Activated naive CD4-positive, alpha-beta T cell treated with anti-CD3 and anti-CD28 coated beads for 36 hours (primary cell): Measurements from ENCODE around the gene XDH. TPM values are rescaled to one million over a fixed set of nuclear protein-coding genes. Genes with fewer than 3 reads are reported as not detected.

Experiments
- CTCF ChIA-PET: fragments of 350-600 bp; sonication (Branson Sonifier 250); formaldehyde crosslinking; loops from one replicate; lab custom pipeline; 2021; ENCODE audit warnings: antibody characterized with exemption; lab: Charles Lee
- DNase-seq: peaks from one replicate; pipeline ENCODE4 v3.0.0-alpha.2; 2020
- H3K27ac Mint-ChIP-seq: one replicate; pipeline ENCODE4 v1.8.0; 2021; ENCODE audit warnings: mild to moderate bottlenecking, mixed read lengths
- H3K27me3 Mint-ChIP-seq: one replicate; pipeline ENCODE4 v1.8.0; 2021; ENCODE audit warnings: low read depth, mixed read lengths
- H3K36me3 Mint-ChIP-seq: one replicate; pipeline ENCODE4 v1.8.0; 2021; ENCODE audit warnings: low read depth, mixed read lengths
- H3K4me1 Mint-ChIP-seq: one replicate; pipeline ENCODE4 v1.8.0; 2021; ENCODE audit warnings: low read depth, mixed read lengths
- H3K4me3 Mint-ChIP-seq: one replicate; pipeline ENCODE4 v1.8.0; 2021; ENCODE audit warnings: mild to moderate bottlenecking, moderate library complexity, mixed read lengths
- H3K9me3 Mint-ChIP-seq: one replicate; pipeline ENCODE4 v1.8.0; 2021; ENCODE audit warnings: mixed read lengths
- intact Hi-C: fragments of 100-400 bp; cut with micrococcal nuclease; formaldehyde crosslinking; loops from one replicate; pipeline ENCODE4 v1.15.1; 2023
- total RNA-seq, 2 experiments: library from RNA; stranded (reverse); gene quantifications; one replicate each; pipeline ENCODE4 v1.2.3, GENCODE V29; 2021

XDH gene
- total RNA-seq, 2 experiments from 2014 or later, result not detected

- Mint-ChIP-seq H3K4me1 (no peaks in the 10 kb centered on the region), H3K4me3 (no peak overlapping the region), H3K36me3 (no peaks in the 10 kb centered on the region), H3K27me3 (peaks cover 26% of the 10 kb centered on the region), H3K9me3 (no peaks in the 10 kb centered on the region), H3K27ac (no peak overlapping the region)
- DNase-seq, result no peak
- CTCF ChIA-PET, result interaction anchor here (0.9 to 1.3 kb wide), 2 partner anchors 22 to 58 kb away, joined by 3 to 4 read pairs; no protein-coding TSS in a partner anchor
- intact Hi-C loops, result no loop called here
These were observed 59.7 kb downstream of the XDH start for GRCh38 chr2:31354837-31355236.

DNA sequence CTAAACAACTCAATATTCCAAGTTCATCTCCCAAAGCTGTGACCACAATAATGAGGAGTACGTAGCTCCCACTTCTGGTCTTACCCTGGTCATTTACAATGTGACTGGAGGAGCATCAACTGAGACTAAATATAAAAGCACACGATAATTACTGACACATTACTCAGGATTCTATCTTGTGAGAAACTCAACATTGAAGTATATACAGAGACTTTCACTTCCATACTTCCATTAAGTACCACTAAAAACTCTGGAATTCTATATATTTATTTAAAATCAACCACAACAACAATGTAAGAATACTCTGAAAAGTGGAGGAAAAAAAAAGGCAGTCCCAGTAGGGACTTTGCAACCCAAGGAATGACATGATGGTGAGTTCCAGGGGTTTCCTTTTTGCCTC, 61.4 kb downstream of the XDH start:
- H3K27me3 Mint-ChIP-seq, result peaks cover 26% of the 10 kb centered on the region
- intact Hi-C loops, result no loop called here
- H3K4me3 Mint-ChIP-seq, result no peak overlapping the region

DNA sequence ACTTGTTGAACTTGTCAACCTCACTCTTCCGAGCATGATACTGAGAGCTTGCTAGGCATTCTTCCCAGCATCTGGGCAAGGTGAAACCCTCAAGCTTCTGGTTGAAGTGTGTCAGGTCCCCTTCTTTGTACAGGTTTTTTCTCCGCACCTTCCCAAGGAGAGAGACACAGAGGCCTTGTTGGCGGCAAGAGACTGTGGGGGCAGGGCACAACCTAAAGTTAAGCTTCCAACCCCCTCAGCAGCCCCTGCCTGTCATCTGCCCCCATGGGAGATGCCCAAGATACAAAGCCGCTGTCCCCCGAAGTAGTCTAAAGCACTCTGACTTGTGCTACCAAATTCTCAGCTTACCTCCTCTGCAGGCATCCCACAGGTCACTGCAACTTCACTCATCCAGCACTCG, 64.9 kb downstream of the XDH start:
- intact Hi-C loops, result no loop called here
- peaks cover 12% of the 10 kb centered on the region for H3K27me3 Mint-ChIP-seq

More for the DNA sequence above, 61.4 kb downstream of the XDH start:
- no peak for DNase-seq
- H3K4me1 Mint-ChIP-seq, result no peaks in the 10 kb centered on the region
- H3K27ac Mint-ChIP-seq, result no peak overlapping the region
- no peaks in the 10 kb centered on the region for H3K36me3 Mint-ChIP-seq
- no peaks in the 10 kb centered on the region for H3K9me3 Mint-ChIP-seq
- CTCF ChIA-PET, result interaction anchor here (1.0 kb wide), 1 partner anchor 19 kb away, joined by 3 read pairs; no protein-coding TSS in a partner anchor

GRCh38 chr2:31349160-31349559, 65.4 kb downstream of the XDH start:
- H3K4me1 Mint-ChIP-seq, result no peaks in the 10 kb centered on the region
- H3K4me3 Mint-ChIP-seq, result no peak overlapping the region
- H3K9me3 Mint-ChIP-seq, result no peaks in the 10 kb centered on the region
- intact Hi-C loops, result no loop called here
- DNase-seq, result no peak
- CTCF ChIA-PET, result no interaction called here
- H3K27ac Mint-ChIP-seq, result no peak overlapping the region
- peaks cover 12% of the 10 kb centered on the region for H3K27me3 Mint-ChIP-seq
- H3K36me3 Mint-ChIP-seq, result no peaks in the 10 kb centered on the region

More for the DNA sequence above, 64.9 kb downstream of the XDH start:
- CTCF ChIA-PET, result no interaction called here
- H3K9me3 Mint-ChIP-seq, result no peaks in the 10 kb centered on the region
- DNase-seq, result no peak
- H3K4me1 Mint-ChIP-seq, result no peaks in the 10 kb centered on the region
- no peak overlapping the region for H3K4me3 Mint-ChIP-seq
- no peaks in the 10 kb centered on the region for H3K36me3 Mint-ChIP-seq
- no peak overlapping the region for H3K27ac Mint-ChIP-seq

DNA sequence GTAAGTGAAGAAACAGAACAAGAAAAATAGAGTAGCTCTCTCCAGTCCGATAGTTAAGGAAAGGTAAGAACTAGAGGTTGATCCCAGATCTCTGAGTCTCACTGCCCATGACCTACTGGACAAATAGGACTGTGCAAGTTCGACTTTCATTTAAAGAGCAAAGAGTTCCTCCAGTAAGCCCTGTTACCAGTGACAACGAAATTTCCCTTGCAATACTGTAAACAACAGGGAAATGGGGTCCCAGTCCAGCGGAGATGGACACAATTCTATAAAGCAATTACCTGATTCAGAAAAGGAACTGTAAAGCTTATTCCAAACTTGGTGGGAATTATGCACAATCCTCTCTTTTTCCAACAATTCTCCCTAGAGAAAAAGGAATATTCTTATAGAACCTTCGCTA, 65.9 kb downstream of the XDH start:
- H3K4me3 Mint-ChIP-seq, result no peak overlapping the region
- H3K4me1 Mint-ChIP-seq, result no peaks in the 10 kb centered on the region
- DNase-seq, result no peak
- no peaks in the 10 kb centered on the region for H3K36me3 Mint-ChIP-seq
- CTCF ChIA-PET, result no interaction called here
- H3K9me3 Mint-ChIP-seq, result no peaks in the 10 kb centered on the region
- no peak overlapping the region for H3K27ac Mint-ChIP-seq
- H3K27me3 Mint-ChIP-seq, result peaks cover 8% of the 10 kb centered on the region
- intact Hi-C loops, result no loop called here

DNA sequence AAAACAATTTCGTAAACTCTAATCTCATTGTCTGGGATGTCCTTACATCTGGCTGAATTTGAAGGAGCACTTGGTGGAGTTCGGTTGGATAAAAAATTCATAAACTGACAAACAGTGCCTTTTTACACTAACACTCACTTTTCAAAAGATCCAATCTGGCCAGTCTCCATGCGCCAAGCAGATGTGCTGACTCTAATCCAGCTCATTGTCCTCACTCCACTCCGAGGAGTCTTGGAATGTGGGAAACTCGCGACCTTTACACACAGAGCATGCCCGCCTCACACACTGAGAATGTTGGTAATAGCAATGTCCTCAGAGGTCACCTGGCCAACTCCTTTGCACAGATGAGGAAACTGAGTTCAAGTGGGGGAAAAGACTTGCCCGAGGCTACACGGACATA, 66.8 kb downstream of the XDH start:
- Mint-ChIP-seq H3K27ac (no peak overlapping the region), H3K4me3 (no peak overlapping the region), H3K27me3 (peaks cover 7% of the 10 kb centered on the region), H3K9me3 (no peaks in the 10 kb centered on the region), H3K36me3 (no peaks in the 10 kb centered on the region), H3K4me1 (no peaks in the 10 kb centered on the region)
- DNase-seq, result no peak
- intact Hi-C loops, result no loop called here
- CTCF ChIA-PET, result no interaction called here

GRCh38 chr2:31347319-31347718, 67.2 kb downstream of the XDH start:
- no peaks in the 10 kb centered on the region for H3K4me1 Mint-ChIP-seq
- no peaks in the 10 kb centered on the region for H3K9me3 Mint-ChIP-seq
- peaks cover 4% of the 10 kb centered on the region for H3K27me3 Mint-ChIP-seq
- intact Hi-C loops, result no loop called here
- CTCF ChIA-PET, result no interaction called here
- no peak overlapping the region for H3K27ac Mint-ChIP-seq
- DNase-seq, result no peak
- H3K4me3 Mint-ChIP-seq, result no peak overlapping the region
- H3K36me3 Mint-ChIP-seq, result no peaks in the 10 kb centered on the region

GRCh38 chr2:31344447-31344846, 70.1 kb downstream of the XDH start:
- CTCF ChIA-PET, result no interaction called here
- no peak for DNase-seq
- intact Hi-C loops, result no loop called here
- Mint-ChIP-seq H3K27ac (no peak overlapping the region), H3K27me3 (no peaks in the 10 kb centered on the region), H3K36me3 (no peaks in the 10 kb centered on the region), H3K4me3 (no peak overlapping the region), H3K9me3 (no peaks in the 10 kb centered on the region), H3K4me1 (no peaks in the 10 kb centered on the region)

DNA sequence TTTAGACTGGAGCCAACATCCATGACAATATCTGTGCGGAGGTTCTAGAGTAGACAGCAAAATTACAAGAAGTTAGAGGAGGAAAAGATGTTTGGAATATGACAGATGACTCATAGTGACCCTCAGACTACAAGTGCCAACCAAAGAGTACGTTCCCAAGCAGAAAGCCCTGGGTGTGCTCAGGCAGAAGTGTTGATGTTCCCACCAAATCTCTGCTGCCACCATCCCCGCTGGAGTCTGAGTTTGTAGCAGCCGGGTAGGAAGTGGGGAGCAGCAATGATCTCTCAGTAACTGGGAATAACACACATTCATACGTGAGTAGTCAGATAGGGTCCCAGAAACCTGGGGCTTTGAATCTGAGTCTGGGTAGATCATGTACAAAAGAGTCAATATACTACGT, 73.2 kb downstream of the XDH start:
- CTCF ChIA-PET, result no interaction called here
- H3K27ac Mint-ChIP-seq, result no peak overlapping the region
- H3K27me3 Mint-ChIP-seq, result no peaks in the 10 kb centered on the region
- intact Hi-C loops, result no loop called here
- H3K36me3 Mint-ChIP-seq, result no peaks in the 10 kb centered on the region
- no peak overlapping the region for H3K4me3 Mint-ChIP-seq
- no peaks in the 10 kb centered on the region for H3K4me1 Mint-ChIP-seq
- H3K9me3 Mint-ChIP-seq, result no peaks in the 10 kb centered on the region
- DNase-seq, result no peak

GRCh38 chr2:31339696-31340095, 74.8 kb downstream of the XDH start:
- intact Hi-C loops, result loop anchor here (10.0 kb wide), 1 partner anchor 495 kb away; no protein-coding TSS in a partner anchor
- no peaks in the 10 kb centered on the region for H3K4me1 Mint-ChIP-seq
- no peak for DNase-seq
- no peaks in the 10 kb centered on the region for H3K27me3 Mint-ChIP-seq
- no peak overlapping the region for H3K27ac Mint-ChIP-seq
- H3K4me3 Mint-ChIP-seq, result no peak overlapping the region
- H3K9me3 Mint-ChIP-seq, result no peaks in the 10 kb centered on the region
- CTCF ChIA-PET, result no interaction called here
- H3K36me3 Mint-ChIP-seq, result no peaks in the 10 kb centered on the region

DNA sequence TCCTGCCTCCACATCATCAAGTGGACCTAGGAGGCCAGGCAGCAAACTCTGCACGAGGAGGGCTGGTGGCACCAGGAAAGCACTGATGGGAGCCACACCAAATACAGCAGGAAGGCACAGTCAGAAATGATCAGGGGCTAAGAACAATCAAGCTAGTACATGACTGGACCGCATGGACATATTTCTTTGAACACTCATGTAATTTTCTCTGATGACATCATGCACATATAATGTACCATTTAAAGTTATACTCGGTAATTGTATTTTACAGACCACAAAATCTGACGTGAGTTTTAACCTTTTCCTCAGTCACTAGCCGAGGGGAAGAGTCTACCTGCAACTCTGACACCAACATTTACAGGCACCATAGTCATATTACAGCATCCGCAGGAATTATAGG, 76.7 kb downstream of the XDH start:
- DNase-seq, result no peak
- H3K27ac Mint-ChIP-seq, result no peak overlapping the region
- no peaks in the 10 kb centered on the region for H3K4me1 Mint-ChIP-seq
- CTCF ChIA-PET, result no interaction called here
- H3K36me3 Mint-ChIP-seq, result no peaks in the 10 kb centered on the region
- H3K4me3 Mint-ChIP-seq, result no peak overlapping the region
- intact Hi-C loops, result loop anchor here (10.0 kb wide), 1 partner anchor 497 kb away; no protein-coding TSS in a partner anchor
- no peaks in the 10 kb centered on the region for H3K9me3 Mint-ChIP-seq
- H3K27me3 Mint-ChIP-seq, result no peaks in the 10 kb centered on the region

DNA sequence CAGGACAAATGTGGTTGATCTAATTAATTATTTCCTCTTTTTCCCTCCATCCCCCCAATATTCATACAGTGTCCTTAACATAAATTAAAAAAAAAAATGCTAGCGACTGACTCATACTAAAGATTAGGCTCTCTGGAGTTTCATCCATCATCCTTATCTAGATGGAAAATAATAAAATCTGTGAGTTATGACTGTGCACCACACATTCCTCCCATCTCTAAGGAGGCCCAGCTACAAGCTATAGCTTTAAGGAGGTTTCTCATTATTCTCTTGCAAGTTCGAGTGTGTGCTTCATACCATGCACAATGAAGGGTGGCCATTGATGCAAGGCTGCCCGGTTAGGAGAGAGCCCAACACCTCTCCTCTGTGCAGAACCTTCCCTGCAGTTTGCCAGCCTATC, 77.3 kb downstream of the XDH start:
- CTCF ChIA-PET, result no interaction called here
- intact Hi-C loops, result loop anchor here (10.0 kb wide), 1 partner anchor 498 kb away; no protein-coding TSS in a partner anchor

DNA sequence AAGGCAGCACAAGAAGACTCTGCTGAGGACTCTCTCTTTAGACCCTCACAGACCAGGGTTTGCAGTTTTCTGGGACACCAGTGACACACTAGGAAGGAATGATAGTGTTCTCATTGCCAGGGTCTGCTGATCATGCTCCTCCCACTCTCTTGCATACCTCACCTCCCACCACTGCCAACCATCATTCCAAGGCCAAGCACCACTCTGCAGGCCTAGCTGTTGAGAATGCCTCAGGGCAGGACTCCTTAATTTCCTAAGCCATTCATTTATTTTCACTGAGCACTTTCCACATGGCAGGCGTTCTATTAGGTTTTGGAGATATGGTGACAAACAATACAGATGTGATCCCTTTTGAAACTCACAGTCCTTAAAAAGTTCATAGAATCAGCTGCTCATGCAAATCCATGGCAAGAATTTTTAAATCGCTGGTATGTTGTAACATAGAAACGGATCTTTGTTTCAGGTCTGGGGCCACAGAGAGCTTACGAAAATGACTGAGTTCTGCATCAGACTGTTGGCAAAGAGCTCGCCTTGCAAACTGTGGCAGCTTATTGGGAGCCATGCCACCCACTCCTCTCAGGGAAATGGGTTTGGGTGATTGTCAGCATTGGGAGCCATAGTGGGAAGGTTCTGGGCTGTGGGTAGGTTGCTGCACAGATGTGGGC, 78.5 kb downstream of the XDH start:
- H3K4me1 Mint-ChIP-seq, result no peaks in the 10 kb centered on the region
- CTCF ChIA-PET, result interaction anchor here (0.9 to 1.8 kb wide), 3 partner anchors 166 to 625 kb away, joined by 3 to 5 read pairs (median 5); no protein-coding TSS in a partner anchor
- intact Hi-C loops, result loop anchor here (10.0 kb wide), 1 partner anchor 499 kb away; no protein-coding TSS in a partner anchor
- no peak overlapping the region for H3K27ac Mint-ChIP-seq
- DNase-seq, result no peak
- no peaks in the 10 kb centered on the region for H3K27me3 Mint-ChIP-seq
- no peak overlapping the region for H3K4me3 Mint-ChIP-seq
- no peaks in the 10 kb centered on the region for H3K9me3 Mint-ChIP-seq
- H3K36me3 Mint-ChIP-seq, result no peaks in the 10 kb centered on the region

More for the DNA sequence above, 77.3 kb downstream of the XDH start:
- H3K27me3 Mint-ChIP-seq, result no peaks in the 10 kb centered on the region
- DNase-seq, result no peak
- no peak overlapping the region for H3K4me3 Mint-ChIP-seq
- no peak overlapping the region for H3K27ac Mint-ChIP-seq
- no peaks in the 10 kb centered on the region for H3K4me1 Mint-ChIP-seq
- H3K9me3 Mint-ChIP-seq, result no peaks in the 10 kb centered on the region
- no peaks in the 10 kb centered on the region for H3K36me3 Mint-ChIP-seq
